Posterior cingulate gyrus (tissue), 11 donors: ENCODE data around the gene INO80C.
A peak's percentile ranks its signal among the peaks of the same experiment; 100 is the strongest.
"Not testable (repeated sequence)": the region's sequence is repeated elsewhere in the genome, so short reads cannot be mapped to it uniquely, and the experiment has no call there.

Experiments used
- DNase-seq, 10 donors: peaks; one replicate each; pipeline versions ENCODE4 v3.0.0 to v3.0.0-alpha.2; 2020 to 2021; ENCODE audit warnings: mixed read lengths in 3 of 10
- intact Hi-C: fragments of 100-400 bp; cut with DNase I; formaldehyde crosslinking; loops from one replicate; pipeline ENCODE4 v1.15.1; 2023

The INO80C gene

DNA sequence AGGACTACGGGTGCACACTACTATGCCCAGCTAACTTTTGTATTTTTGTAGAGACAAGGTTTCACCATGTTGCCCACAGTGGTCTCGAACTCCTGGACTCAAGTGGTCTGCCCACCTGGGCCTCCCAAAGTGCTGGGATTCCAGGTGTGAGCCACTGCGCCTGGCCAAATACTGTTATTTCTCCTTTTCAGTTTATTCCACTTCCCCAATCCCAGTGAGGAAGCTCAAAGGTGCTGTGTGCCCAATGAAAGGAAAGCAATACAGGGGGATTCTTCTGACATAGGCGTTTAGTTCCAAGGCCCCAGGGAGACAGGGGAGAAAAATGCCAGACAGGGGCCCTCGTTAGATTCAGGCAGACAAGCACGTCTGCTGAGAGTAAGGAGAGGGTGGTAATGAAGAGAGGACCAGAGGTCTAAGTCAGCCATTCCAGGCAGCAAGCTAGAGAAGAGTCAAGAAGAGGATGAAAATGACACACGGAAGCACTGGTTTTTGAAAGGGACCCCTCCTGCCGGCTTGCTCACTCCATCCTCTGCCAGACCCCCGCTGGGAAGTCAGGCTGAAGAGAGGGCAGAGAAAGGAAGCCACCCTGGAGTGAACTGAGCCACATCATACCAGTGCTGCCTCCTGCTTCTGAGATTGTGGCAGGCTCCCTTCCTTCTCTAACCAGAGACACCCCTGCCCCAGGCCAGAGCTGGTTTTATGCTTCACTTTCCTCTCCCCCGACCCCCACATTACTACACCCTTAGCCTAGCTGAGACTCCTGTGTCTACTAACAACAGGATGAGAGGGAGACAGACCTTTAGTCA lies 6.7 kb downstream of the INO80C start:
- no peak for DNase-seq
- intact Hi-C loops = no loop called here

DNA sequence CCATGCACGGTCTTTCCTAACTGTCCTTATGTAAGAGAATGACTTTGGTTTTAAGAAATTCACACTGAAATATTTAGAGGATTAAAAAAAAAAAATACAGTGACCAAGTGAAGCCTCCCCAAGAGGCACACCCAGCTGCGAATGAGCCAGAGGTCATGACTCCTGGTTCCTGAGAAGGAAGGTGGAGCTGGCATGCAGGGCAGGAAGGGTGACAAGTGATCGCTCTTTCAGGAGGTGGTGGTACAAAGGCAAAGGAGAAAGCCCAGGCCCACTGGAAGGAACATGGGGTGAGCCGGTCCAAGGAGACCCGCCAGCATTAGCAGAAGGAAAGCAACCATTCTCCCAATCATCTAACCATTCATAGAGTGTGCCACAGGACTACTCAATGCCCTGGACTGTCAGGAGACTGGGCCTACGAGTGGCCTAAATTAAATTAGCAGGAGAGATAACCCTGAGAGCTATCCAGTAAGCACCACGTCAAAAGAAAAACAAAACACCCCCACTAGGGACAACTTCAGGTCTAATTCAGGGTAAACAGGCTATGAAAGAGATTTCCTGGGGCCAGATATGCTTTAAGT lies 7.8 kb downstream of the INO80C start:
- no peak for DNase-seq

DNA sequence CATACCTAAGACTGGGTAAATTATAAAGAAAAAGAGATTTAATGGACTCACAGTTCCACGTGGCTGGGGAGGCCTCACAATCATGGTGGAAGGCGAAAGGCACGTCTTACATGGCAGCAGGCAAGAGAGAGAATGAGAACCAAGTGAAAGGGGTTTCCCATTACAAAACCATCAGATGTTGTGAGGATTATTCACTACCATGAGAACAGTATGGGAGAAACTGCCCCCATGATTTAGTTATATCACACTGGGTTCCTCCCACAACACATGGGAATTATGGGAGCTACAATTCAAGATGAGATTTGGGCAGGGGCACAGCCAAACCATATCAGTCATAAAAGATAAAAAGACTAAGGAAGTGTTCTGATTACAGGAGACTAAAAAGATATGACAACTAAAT lies 8.5 kb downstream of the INO80C start:
- intact Hi-C loops, DNase-seq: not testable (repeated sequence)

More for the DNA sequence above, 7.8 kb downstream of the INO80C start:
- intact Hi-C loops = no loop called here

DNA sequence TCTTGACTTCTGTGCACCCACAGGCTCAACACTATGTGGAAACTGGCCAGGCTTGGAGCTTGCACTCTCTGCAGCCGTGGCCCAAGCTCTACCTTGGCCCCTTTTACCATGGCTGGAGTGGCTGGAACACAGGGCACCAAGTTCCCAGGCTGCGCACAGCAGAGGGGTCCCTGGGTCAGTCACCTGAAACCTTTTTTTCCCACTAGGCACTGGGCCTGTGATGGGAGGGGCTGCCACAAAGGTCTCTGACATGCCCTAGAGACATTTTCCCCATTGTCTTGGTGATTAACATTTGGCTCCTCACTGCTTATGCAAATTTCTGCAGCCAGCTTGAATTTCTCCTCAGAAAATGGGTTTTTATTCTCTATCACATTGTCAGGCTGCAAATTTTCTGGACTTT lies 9.4 kb downstream of the INO80C start:
- DNase-seq, intact Hi-C loops: not testable (repeated sequence)

DNA sequence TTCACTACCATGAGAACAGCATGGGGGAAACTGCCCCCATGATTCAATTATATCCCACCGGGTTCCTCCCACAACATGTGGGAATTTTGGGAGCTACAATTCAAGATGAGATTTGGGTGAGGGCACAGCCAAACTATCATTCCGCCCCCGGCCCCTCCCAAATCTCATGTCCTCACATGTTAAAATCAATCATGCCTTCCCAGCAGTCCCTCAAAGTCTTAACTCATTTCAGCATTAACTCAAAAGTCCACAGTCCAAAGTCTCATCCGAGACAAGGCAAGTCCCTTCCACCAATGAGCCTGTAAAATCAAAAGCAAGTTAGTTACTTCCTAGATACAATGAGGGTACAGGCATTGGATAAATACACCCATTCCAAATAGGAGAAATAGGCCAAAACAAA lies 10.2 kb downstream of the INO80C start:
- intact Hi-C loops, DNase-seq: not testable (repeated sequence)

DNA sequence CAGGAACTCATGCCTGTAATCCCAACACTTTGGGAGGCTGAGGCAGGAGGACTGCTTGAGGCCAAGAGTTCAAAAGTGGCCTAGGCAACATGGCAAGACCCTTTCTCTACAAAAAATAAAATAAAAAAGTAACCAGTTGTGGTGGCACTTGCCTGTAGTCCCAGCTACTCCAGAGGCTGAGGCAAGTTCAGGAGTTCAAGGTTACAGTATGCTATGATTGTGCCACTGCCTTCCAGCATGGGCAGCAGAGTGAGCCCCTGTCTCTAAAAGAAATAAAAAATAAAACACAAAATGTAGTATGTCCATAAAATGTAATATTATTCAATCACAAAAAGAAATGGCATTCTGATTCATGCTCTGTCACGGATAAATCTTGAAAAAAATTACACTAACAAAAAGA lies 11.9 kb downstream of the INO80C start:
- intact Hi-C loops = no loop called here

DNA sequence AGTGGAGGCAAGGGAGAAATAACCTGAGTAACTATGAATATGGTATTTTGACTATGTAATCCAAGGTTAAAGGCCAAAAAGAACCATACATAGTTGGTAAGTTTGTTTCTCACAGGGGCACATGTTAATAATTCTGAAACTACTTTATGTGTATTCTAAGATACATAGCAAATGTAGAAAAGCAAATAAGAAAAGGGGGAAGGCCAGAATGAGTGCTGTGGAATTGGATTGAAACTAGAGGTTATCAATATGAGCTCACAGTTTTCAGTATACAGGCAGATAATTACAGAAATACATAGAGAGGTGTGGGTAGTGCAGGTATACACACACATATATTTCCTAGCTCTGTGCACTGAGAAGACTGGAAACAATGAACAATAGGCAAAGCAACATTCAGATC lies 13.7 kb downstream of the INO80C start:
- no peak for DNase-seq
- intact Hi-C loops = no loop called here

More for the DNA sequence above, 11.9 kb downstream of the INO80C start:
- no peak for DNase-seq

DNA sequence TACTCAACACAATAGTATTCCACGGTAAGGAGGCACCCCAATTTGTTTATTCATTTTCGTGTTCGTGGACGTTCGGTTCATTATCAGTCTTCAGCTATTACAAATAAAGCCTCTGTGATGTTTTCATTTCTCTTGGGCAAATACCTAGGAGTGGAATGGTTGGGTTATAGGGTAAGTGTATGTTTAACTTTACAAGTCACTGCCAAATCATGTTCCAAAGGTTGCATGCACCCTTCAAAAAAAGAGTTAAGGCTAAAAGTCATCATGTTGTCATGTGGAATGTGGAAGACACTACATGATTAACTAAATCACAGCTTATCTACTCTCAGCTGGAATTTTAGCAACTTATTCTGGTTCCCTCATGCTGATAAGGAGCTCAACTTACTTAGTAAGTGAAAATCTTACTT lies 15.8 kb downstream of the INO80C start:
- DNase-seq = no peak
- intact Hi-C loops = no loop called here

DNA sequence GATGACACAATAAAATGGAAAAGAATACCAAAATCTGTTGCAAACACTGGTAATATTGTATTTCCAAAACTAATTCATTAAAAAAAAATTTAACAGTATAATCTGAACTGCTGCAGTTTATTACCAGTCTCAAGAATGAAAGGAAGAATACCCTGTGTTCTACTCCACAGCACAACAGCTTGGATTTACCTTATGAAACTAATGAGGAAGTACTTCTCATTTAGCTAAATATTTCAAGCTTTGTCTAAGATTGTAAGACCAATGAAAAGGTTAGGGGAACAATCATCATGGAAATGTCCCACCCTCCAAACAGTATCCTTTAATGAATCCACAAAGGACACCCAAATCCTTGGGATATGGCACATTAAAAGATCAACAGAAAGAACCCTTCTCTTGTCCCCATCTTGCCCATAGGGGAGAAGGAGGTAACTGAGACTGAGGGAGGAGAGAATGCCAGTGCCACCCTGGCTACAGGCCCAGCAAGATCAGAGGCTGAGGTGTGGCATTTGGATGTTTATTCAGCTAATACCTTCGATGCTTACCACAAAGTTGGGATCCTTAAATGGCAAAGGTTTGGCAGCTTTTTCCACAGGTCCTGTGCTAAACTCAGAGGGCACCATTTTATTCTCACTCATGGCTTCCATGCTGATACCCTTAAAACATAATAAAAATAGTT lies 17.7 kb downstream of the INO80C start:
- DNase-seq = no peak
- intact Hi-C loops = no loop called here

DNA sequence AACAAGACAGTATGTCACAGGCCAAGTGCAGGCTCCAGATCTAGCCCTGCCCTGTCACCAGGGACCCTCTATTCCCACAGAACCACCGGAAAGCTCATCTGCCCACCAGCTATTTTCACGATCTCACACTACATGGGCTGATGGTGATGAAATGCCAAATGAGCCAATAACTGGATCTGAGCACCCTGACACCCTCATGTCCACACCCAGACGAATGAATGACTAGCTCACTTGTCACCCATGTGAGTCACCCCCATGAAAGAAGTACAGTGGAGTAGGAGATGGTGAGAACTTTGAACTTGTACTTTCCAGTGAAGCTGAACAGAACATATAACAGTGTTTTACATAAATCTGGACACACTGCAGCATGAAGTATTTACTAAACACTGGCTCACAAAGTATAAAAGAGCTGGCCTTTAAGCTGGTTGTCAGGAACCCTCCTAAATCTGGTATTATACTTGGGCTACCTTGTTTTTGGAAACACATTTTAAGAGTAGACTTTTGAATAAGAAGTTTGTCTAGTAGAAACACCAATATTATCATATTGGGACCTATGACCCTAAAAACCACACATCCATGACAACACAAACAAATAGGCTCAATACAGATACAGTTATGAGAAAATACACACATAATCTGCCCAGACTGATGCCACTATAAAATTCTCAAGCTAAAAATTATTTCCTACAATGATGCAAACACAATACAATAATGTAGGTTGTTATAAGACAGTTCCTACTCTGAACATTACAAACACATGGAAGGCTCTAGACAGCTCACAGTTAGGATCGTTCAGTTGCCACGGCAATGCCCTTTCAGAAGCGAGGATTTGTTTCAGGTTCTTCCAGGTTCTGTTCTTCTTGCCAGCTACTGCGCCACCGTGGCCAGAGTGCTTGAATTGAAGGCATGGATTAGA lies 19.0 kb downstream of the INO80C start:
- DNase-seq = peak in 1 of 10 donors; percentile 29
- intact Hi-C loops = no loop called here

DNA sequence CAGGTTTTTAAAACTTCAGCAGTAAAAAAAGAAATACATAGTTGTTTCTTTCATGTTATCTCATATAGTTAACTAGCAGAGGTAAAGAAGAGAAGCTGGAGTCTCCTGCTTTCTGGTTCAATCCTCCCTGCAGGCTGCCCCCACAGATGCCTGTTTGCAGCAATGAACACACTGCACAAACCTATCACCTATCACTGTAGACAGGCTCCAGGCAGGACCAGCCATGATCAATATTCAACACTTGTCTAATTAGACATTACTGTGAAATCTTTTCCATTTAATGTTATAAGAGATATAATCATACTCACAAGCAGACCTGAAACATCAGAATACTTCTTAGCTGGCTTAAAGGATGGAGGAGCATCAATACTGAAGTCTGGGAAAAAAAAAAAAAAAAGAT lies 19.8 kb downstream of the INO80C start:
- intact Hi-C loops = no loop called here
- no peak for DNase-seq

DNA sequence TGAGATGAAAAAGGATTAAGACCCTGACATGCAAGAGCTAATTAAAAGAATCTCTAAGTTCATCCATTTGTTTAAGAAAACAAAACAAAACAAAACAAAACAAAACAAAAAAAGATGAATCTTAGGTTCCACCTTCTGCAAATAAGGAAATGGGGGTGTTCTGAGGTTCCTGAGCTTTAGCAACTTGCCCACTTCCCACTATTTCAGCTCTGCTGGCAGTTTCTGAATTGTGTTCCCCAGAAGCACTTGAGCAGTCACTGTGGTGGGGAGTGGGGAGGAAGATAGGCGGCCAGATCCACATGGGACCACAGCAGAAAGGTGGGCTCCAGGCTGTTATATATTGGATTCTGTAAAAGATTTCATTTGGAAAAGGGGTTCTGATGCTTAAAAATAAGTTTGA lies 20.3 kb downstream of the INO80C start:
- DNase-seq = no peak

DNA sequence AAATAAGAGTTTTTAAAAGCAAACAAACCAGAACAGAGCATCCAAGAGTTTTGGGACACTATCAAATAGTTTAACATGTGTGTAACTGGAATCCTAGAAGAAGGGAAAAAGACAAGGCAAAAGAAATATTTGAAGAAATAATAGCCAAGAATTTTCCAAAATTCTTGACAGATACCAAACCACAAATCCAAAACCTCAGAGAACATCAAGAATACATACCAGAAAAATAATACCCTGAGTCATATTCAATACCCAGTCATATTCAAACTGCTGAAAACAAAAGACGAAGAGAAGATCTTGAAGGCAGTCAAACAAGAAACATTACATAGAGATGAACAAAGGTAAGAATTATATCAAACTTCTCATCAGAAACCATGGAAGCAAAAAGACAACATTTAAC lies 22.9 kb downstream of the INO80C start:
- DNase-seq = no peak
- intact Hi-C loops = no loop called here

More for the DNA sequence above, 20.3 kb downstream of the INO80C start:
- intact Hi-C loops = no loop called here

DNA sequence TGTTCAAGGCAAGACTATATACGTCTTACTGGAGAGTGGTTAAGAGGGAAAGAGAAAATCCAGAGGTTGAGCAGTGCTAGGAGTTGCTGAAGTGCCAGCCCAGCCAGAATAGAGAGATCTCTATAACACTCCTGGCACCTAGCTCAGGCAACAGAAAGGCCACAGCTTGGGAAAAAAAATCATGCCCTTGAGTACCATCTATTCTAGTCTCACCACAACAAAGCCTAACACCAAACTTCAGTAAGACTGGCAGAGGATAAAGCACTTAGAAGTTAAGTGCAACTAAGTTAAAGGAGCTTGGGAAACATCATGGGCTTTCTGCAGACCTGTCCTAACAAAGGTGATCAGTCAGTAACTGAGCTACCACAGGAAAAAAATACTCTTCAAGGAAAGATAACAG lies 24.2 kb downstream of the INO80C start:
- intact Hi-C loops = no loop called here
- no peak for DNase-seq

DNA sequence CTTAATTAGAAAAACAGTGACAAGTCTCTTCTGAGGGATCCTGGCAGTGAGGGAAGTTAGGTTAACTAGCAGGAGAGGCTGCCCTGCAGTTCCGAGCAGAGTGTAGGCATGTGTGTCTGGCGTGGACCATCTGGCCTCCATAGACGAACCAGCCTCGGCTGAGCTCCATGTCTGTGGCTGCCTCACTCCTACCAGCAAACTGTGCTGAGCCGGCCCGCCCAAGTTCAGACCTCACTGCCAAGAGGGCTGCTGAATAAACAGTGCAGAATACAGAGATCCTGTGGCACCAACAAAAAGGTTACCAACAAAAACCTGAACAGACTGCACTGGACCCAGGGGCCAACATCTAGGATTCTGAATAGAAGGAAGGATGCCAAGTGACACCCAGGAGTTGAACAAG lies 27.3 kb downstream of the INO80C start:
- peak; percentile 21 to 92 (median 48) for DNase-seq
- intact Hi-C loops = no loop called here

DNA sequence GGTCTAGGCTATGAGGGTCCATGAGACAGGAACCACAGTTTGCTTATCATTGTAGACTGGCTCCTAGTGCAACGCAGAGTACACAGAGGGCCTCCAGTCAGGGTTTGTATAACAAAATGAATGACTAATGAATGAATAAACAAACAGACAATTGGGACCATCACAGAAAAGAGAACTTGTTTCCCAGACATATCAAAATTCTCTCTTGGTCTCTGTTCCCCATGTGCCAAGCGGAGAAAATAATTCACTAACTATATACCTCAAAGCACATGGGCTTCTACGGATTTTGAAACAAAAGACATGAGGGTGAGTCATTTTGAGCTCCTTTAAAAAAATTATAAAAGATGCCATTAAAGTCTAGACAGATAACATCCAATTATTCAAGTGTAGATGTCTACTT lies 28.0 kb downstream of the INO80C start:
- intact Hi-C loops = no loop called here
- no peak for DNase-seq

DNA sequence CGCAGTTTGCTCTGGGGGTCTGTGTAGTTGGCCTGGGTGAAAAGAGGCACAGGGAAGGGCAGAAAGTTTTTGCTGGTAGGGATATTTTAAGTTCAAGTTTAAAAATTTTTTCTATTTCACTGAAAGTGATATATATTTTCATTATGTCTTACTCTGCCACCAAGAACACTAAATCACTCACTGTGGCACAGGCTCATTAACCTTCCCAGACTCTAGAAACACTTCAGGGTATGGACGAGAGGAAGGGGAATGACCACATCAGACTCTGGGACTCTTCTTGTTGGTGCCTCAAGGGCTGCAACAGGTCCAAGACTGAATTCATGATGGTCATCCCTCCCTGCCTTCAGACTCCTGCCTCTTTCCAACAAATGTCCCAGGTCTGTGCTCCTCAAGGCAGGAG lies 29.0 kb downstream of the INO80C start:
- intact Hi-C loops = no loop called here
- DNase-seq = no peak

DNA sequence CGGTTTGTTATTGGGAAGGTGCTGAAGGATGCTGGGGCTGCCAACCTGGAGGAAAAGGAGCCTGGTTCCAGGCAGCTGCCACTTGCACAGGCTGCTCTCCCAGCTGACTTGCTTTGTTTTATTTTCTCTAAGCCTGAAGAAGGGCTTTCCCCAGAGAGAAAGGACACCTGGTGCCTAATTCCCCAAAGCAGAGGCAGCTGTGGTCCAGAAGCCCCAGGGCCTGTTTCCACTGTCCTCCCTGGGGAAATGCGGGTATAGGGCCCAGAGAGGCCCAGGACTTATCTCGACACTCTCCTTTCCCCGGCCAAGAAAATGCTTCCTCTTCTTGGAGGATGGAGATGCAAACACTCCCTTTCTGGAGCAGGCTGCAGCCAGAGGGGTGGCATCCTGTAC lies 30.1 kb downstream of the INO80C start:
- intact Hi-C loops = no loop called here
- no peak for DNase-seq

DNA sequence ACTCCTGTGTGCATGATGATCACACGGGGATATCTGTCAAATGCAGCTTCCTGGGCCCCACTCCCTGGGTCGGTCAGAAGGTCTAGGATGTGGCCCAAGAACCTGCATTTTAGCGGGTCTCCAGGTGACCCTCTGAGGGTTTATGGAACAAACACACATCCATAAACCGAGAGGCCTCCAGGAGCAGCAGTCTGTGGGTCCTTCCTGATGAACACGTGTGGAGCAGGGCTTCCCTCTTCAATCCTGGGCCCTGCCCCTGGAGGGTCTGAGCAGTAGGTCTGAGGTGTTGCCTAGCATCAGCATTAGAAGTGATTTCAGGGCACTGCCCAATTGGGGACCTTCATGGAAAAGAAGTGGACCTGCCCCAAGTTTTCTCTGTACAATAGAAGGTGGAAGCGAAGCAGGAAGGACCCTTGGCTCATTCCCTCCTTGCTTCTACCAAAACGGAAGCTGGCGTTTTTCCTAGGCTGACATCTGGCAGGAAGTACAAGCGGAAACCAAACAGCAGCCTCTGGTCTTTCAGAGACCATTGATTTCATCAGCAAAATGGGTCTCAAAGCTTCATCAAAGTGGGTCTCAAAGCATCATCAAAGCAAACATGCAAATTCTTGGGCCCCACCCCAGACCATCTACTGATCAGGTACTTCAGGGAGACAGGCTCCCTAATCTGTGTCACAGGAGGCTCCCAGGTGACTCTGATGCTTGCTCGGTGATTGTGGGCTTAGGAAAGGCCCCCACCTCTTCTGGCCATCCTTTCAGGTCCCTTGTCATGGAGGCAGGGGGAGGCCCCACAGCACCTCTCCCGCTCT lies 30.7 kb downstream of the INO80C start:
- no peak for DNase-seq
- intact Hi-C loops = no loop called here

DNA sequence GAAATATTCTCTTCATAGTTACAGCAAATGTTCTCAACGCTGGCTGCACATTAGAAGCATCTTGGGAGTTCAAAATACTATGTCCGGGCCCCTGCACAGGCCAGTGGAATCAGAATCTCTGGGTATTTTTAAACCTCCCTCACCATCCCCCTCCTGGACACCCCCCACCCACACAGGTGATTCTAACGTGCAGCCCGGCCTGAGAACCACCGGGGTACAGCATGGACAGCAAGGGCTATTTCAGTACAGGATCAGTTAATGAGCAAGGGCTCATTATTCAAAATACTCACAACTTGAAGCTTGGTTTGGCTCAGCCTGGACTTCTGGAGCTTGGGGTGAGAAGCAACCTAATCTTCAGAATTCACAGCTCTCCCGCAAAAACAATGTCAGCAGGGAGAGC lies 31.4 kb downstream of the INO80C start:
- intact Hi-C loops = no loop called here
- no peak for DNase-seq
